GM19043 (cell line): ENCODE results near the gene ZNF318.
"Not testable (repeated sequence)": the region's sequence is repeated elsewhere in the genome, so short reads cannot be mapped to it uniquely, and the experiment has no call there.

Source experiments
- ATAC-seq: cut with Tn5 transposase; IDR thresholded peaks from one replicate; pipeline ENCODE4 v1.9.1; 2021; ENCODE audit warnings: low read depth; ENCODE audit not compliant: unreplicated experiment

The ZNF318 gene

DNA sequence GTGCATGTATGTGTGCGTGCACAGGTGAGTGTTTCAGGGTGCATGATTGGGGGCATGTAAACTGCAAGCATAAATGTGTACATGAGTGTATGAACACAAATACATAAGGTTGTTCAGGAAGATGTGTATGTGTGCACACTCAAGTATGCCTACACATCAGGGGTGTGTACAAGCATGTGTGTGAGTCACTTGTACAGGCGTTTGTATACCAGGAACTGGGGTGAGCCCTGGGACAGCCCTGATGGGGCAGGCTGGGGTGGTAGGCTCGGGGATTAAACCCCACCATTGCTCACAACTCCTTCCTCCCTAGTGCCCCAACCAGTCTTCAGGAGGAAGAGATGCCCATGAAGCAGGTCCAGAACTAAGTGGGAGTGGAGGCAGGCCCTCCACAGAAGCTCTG lies 65.1 kb downstream of the ZNF318 start:
- no peak for ATAC-seq

DNA sequence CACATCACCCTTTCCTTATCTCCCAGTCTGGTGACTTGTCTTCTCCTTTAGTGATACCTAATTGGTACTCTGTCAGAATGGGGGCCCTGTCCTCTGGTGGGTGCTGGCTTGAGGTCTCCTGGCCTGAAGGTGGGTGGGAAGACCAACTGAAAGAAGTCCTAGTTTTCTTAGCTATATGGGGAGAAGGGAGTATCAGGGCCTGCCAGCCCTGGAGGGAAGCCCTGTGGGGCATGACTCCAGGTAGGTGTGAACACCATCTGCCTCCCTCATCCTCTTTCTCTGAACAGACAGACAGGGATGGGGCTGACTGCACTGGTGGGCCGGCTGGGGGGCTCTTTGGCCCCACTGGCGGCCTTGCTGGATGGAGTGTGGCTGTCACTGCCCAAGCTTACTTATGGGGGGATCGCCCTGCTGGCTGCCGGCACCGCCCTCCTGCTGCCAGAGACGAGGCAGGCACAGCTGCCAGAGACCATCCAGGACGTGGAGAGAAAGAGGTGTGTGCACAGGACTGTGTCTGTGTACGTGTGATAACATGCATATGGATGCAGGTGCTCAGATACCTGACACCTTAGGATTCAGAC lies 65.6 kb downstream of the ZNF318 start:
- no peak for ATAC-seq

DNA sequence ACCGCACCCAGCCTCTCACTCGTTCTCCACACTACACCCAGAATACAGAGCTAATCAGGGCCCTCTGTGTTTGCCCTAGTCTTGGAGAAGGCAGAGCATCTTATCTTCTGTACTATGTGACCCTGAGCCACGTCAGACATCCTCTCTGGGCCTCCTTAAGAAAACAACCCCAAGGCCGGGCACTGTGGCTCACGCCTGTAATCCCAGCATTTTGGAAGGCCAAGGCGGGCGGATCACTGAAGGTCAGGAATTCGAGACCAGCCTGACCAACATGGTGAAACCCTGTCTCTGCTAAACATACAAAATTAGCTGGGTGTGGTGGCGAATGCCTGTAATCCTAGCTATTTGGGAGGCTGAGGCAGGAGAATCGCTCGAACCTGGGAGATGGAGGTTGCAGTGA lies 66.4 kb downstream of the ZNF318 start:
- not testable (repeated sequence) for ATAC-seq

DNA sequence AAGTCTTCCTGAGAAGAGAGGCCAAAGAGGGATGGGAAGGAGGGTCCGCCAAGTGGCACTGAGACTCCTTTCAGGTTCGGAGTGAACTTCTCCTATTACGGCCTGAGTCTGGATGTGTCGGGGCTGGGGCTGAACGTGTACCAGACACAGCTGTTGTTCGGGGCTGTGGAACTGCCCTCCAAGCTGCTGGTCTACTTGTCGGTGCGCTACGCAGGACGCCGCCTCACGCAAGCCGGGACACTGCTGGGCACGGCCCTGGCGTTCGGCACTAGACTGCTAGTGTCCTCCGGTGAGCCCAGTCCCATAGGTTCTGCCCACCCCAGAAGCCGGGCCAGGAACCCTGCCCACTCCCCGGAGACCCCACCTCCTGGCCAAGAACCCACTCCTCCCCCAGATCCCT lies 67.3 kb downstream of the ZNF318 start:
- no peak for ATAC-seq

DNA sequence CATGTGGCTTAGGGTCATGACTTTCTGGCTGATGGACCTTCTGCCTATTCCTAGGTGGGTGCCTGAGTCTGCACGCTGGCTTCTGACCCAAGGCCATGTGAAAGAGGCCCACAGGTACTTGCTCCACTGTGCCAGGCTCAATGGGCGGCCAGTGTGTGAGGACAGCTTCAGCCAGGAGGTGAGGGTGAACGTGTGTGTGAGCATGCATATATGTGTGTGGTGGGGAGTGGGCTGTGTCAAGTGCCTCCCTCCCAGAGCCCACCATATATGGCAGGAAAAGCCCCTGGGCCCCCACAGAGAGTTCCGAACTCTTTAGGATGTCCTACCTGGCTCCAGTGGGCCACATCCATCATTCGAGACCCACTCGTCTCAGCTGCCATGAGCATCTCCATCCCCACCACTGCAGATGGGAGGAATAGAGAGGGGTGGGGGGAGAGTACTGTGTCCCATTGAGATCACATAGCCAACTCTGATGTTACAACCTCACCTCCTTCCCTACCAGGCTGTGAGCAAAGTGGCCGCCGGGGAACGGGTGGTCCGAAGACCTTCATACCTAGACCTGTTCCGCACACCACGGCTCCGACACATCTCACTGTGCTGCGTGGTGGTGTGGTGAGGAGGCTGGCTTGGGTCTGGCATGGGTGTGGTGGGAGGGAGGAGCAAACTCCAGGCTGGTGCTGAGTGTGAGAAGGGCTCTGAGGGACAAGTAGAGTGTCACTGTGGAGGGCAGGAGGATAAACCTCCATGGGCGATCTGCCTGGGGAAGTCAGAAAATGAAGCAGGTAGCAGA lies 68.2 kb downstream of the ZNF318 start:
- no peak for ATAC-seq

DNA sequence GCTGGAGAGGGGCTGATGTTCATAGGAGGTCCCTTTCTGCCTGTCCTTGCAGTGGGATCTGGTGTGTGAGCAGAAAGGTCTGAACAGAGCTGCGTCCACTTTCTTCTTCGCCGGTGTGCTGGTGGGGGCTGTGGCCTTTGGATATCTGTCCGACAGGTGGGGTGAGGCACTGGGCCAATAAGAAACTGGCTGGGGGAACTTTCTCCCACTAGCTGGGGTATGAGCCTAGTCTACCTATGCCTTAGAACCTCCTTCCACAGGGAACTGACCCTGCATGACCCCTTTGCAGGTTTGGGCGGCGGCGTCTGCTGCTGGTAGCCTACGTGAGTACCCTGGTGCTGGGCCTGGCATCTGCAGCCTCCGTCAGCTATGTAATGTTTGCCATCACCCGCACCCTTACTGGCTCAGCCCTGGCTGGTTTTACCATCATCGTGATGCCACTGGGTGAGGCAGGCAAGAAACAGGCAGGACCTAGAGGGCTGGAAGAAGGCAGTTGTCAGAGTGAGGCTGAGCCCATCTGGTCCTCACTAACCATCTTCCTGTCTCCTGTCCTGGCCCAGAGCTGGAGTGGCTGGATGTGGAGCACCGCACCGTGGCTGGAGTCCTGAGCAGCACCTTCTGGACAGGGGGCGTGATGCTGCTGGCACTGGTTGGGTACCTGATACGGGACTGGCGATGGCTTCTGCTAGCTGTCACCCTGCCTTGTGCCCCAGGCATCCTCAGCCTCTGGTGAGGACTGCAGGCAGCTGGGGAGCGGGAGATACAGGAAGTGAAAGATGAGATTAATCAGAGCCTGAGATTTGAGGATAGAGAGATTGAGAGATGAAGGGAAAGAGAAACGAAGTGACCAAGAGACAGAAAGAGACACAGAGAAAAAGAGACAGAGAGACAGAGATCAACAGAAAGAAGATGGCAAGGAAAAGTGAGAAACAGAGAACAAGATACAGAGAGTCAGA lies 69.8 kb downstream of the ZNF318 start:
- no peak for ATAC-seq

DNA sequence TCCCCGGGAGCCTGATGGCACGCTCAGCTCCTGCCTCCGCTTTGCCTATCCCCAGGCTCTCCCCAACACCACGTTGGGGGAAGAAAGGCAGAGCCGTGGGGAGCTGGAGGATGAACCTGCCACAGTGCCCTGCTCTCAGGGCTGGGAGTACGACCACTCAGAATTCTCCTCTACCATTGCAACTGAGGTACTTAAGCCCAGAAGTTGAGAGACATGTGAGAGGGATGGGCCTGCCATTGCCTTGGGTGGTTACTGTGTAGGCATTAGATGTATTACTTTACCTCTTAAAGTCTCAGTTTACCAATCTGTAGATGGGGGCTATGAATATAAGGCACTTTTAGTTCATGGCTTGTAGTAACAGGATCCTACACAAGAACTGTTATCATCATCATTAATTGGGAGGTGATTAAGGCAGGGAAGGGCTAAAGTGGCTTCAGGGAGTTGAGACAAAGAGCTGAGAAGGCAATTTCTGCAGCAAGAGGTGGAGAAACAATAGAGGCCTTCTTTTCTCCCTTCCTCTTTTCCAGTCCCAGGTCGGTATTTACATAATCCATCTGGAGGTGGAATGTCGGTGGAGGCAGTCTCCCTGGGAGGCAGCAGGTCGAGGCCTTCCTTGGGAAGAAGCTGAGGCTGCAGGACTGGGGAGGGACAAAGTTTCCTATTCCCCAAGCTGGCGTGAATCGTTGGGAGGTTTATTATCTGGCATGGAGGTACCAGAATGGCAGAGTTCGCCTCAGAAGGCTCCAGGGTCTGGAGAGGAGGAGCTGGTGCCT lies 70.7 kb downstream of the ZNF318 start:
- ATAC-seq = no peak

DNA sequence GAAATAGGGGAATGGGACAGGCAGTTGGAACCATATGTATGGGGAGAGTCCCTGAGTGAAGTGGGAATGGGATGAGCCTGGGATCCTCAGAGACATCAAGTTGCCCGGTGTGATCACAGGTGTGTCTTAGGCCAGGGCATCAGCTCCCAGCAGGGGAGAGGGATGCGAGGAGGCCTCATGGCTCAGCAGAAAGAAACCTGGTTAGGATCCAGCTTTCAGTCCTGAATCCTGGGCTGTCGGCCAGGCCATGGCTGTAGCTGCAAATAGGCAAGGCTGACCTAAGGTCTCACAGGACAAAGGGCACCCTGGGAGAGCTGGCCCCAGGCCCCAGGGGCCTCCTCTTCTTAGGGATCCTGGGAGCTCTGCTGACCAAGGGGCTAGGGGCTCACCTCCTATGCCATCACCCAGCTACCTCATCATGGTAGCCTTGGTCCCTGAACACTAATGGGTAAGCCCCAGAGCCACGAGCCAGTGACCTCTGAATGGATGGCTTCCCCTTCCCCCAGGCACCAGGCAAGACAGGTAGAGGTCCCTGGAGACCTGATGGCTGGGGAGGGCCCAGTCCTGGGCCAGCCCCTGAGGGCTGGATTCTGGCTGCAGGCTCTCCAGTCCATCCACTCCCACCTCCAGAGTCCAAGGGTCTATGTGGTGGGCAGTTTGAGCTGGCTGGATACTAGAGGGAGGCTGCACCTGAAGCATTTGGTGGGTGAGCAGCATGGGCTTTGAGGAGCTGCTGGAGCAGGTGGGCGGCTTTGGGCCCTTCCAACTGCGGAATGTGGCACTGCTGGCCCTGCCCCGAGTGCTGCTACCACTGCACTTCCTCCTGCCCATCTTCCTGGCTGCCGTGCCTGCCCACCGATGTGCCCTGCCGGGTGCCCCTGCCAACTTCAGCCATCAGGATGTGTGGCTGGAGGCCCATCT lies 71.5 kb downstream of the ZNF318 start, which contains the start of gene SLC22A7:
SLC22A7 (plus strand) TSS at position 617 of the 921 bp plus-strand sequence; CDS start at position 716, 99 bp downstream.
- ATAC-seq = no peak

DNA sequence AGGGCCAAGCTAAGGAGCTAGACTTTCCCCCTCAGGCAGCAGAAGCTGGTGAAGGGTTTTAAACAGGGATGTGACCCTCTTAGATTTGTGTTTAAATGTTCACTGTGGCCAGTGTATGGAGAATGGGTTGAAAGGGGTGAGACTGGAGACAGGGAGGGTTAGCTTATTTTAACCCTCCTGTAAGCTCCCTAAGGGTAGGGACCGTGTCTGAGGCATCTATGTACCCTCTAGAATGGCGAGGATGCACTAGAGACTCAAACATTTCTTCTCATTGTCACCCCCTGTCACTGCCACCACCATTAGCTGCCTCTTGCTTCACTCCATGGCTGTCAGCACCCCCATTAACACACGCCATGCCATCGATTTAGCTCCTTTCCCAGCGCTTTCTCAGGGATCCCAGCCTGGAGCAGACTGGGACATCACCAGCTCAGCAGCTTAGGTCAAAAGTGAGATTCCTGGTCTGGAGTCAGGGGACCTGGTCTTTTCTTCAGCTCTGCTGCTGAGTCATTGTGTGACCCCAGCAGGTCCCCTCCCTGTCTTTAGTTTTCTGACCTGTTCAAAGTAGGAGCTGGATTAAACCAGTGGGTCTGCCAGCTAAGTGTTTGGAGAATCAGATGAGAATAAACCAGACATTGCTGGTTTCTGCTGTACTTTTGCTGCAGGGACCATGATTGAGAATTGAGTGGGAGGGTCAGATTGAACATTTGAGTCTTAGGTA lies 72.5 kb downstream of the ZNF318 start:
- no peak for ATAC-seq

DNA sequence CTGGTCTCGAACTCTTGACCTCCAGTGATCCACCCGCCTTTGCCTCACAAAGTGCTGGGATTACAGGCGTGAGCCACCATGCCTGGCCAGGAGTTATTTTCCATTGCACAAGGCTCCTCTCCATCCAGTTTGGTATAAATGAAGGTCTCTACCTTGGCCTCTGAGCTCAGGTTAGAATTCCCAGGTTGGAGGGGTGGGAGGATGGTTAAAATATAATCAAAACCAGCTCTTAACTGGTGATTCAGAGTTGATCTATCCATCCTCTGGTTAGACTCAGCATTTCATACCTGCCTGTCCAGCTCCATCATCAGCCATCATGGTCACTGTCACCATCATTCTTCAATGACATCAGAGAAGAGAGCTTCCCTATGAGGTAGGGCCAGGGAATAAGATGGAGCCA lies 74.0 kb downstream of the ZNF318 start:
- no peak for ATAC-seq

DNA sequence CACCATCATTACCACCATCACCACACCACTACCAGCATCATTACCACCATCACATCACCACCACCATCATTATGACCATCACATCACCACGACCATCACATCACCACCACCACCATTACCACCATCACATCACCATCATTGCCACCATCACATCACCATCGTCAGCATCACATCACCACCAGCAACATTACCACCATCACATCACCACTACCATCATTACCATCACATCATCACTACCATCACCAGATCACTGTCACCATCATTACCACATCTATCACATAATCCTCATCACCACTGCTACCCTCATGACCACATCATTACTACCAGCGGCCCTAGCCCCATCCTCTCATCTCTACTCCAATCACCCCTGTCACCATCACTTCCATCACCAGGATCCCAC lies 74.9 kb downstream of the ZNF318 start:
- ATAC-seq = no peak

DNA sequence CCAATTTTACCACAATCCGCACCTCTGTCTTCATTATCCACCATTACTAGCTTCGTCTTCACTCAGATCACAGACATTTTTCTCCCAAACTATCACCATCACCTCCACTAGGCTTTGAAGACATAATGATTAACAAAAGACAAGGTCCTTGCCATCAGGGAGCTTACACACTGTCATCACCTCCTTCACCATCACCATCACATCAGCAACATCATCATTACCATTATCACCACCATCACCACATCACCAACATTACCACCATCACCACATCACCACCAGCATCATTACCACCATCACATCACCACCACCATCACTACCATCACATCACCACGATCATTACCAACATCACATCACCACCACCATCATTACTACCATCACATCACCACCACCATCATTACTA lies 75.7 kb downstream of the ZNF318 start:
- no peak for ATAC-seq

DNA sequence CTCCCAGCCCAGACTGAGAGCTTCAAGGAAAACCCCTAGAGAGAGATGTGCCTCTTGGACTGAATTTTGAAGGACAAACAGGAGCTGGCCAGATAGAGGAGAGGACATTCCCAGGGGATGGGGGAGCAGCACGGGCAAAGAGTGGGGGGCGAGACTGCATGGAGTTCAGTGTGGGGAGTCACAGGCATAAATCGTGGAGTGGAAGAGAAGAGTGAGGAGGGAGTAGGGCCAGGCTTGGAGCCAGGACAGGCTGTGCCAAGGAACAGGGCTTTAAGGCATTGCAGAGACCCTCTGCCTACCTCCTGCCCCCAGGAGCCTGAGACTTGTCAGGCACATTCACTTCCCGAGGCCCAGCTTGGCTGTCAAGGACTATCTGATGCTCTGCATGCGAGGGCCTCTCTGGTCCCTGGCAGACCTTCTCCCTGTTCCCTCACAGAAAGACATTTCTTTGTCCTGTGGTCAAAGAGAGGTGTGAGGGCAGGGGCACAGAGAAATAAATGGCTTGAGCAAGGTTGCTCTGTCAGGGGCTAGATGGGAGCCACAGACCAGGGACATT lies 76.6 kb downstream of the ZNF318 start:
- no peak for ATAC-seq

DNA sequence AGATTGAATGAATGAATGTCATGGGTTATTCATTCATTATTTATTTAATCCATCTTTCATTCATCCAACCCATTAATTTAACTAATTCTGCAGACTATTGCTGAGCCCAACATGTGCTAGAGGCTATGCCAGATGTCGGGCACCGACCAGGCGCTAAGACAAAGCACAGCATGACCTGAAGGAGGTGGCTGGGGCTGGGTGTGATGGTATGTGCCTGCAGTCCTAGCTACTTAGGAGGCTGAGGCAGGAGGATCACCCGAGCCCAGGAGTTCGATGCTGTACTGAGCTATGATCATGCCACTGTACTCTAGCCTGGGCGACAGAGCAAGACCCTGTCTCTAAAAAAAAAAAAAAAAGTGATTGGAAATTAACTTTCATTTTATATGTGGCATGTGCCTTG lies 77.1 kb downstream of the ZNF318 start:
- ATAC-seq = no peak

DNA sequence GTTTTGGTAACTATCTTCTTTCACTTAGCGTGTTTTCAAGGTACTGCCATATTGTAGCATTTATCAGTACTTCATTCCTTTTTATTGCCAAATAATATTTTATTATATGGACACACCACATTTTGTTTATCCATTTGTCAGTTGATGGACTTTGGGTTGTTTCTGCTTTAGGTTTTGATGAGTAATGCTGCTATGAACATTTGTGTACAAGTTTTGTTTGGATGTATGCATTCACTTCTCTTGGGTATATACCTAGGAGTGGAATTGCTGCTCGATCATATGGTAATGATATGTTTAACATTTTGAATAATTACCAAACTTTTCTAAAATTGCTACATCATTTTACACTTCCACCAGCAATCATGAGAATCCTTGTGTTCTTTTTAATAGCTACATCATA lies 77.7 kb downstream of the ZNF318 start:
- no peak for ATAC-seq

DNA sequence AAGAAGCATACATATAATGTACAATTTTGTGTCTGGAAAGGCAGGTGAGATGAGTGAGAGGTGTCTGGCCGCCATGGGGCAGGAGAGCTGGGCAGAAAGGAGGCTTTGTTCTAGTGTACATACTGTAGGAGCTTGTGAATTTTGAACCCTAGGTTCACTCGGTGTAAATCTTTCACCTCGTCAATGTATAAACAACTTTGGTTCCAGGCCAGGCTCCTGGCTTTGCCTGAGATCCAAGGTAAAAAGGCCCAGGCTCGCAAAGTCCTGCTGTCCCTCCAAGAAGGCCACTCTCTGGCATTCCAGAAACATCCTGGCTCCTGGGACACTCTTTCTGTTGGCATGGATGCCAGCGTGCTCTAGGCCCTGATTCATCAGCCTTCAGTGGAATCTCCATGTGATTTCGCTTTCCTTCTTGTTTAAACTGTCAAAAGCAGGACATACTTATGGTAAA lies 78.5 kb downstream of the ZNF318 start:
- no peak for ATAC-seq

DNA sequence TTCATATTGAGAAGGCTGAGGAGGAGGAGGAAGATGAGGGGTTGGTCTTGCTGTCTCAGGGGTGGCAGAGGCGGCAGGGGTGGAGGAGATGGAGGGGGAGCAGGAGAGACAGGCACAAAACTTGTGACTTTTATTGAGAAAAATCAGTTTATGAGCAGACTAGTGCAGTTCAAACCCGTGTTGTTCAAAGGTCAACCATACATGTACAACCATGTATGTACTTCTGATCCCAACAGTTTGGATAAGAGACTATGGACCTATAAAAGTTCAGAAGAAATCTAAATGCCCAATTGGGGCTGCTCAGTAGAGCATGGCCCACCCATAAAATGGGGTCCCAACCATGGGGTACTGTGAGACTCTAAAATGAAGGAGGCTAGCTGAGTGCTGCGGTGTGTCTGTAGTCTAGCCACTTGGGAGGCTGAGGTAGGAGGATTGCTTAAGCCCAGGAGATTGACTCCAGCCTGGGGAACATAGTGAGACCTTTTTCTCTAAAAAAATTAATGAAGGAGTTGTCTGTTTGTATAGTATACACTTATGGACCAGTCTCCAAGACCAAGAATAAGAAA lies 79.0 kb downstream of the ZNF318 start:
- no peak for ATAC-seq
